Stimulated activated CD8-positive, alpha-beta memory T cell treated with anti-CD3 and anti-CD28 coated beads, Interleukin-2, amount 100 ng/mL, for 1 hour (primary cell): ENCODE results near the gene MLLT10.

Experiments
- DNase-seq, 2 donors: peaks; one replicate each; pipeline ENCODE4 v3.0.0-alpha.2; 2020; ENCODE audit warnings: low read depth in 2 of 2

MLLT10 gene

GRCh38 chr10:21517134-21518031 is 16.6 kb upstream of the MLLT10 start:
- DNase-seq = no peak

DNA sequence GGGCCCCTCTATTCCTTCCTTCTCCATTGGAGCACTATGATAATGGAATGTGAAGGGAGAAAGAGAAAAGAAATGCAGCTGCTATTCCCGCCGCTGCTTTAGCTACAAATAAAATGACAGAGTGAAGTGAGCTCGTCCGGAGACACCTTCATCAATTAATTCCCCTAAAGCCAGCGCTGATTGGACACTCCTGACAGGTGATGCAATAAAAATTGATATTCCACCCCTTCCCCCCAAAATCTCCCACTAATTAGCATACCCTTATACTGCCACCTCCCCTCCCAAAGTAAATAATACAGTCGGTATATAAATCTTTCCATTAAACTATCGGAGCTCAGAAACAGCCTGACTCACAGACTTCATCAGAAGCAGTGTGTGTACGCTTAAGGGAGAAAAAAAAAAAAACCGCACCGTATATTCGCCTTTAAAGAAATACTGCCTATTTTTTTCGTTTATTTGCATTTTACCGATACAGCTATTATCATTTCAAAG is 15.8 kb upstream of the MLLT10 start:
- no peak for DNase-seq

DNA sequence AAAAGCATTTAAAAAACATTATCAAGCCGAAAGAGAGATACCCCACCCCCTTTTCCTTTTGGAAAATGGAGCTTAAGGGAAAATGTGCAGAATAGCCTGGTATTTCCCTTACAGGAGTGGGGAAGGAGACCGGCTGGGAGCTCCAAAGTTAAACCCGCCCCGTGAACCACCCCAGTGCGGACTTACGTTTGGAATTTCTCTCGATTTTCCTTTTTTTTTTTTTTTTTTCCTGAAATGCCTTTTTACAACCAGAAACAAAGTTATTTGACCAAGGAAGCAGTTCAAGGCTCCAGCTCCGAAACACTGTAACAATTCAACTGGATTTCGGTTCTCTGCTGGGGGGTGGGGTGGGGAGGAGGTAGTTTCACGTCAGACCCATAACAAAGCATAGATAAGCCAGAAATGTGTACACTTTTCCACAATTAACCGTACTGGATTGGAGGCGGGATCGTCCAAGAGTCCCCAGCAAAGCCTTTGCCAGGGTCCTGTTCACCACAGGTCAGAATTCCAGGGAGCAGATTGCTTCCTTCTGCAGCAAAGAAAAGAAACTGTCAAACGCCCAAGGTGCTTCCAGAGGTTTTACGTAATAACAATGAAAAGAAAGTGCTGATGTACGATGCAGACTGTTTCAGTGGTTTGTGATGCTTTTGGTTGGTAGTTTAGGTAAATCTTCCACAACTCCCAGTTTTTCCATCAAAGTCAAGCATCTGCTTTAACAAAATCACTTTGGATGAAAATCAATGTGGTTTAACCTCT is 15.2 kb upstream of the MLLT10 start:
- no peak for DNase-seq

- DNase-seq = no peak
Measured at GRCh38 chr10:21519397-21519933, 14.6 kb upstream of the MLLT10 start.

GRCh38 chr10:21519941-21520436 is 14.0 kb upstream of the MLLT10 start:
- DNase-seq = no peak

- no peak for DNase-seq
Measured at GRCh38 chr10:21520509-21520908, 13.5 kb upstream of the MLLT10 start.

DNA sequence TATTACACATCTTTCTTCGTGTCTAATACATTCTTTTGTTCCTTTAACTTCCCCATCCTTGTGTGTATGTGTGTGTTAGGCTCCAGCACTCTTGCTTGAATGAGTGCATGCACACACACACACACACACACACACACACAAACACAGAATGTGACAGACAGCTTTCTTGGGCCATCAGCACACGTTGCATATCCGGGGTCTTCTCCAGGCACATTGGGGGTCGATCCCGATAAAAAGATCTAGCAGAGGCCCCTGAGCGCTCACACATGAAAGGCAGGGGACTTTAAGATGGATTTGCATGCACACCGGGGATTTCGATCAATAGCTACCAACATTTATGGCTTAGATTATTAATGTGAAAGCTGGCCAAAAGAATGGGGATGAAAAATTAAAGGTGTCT is 13.1 kb upstream of the MLLT10 start:
- no peak for DNase-seq

DNA sequence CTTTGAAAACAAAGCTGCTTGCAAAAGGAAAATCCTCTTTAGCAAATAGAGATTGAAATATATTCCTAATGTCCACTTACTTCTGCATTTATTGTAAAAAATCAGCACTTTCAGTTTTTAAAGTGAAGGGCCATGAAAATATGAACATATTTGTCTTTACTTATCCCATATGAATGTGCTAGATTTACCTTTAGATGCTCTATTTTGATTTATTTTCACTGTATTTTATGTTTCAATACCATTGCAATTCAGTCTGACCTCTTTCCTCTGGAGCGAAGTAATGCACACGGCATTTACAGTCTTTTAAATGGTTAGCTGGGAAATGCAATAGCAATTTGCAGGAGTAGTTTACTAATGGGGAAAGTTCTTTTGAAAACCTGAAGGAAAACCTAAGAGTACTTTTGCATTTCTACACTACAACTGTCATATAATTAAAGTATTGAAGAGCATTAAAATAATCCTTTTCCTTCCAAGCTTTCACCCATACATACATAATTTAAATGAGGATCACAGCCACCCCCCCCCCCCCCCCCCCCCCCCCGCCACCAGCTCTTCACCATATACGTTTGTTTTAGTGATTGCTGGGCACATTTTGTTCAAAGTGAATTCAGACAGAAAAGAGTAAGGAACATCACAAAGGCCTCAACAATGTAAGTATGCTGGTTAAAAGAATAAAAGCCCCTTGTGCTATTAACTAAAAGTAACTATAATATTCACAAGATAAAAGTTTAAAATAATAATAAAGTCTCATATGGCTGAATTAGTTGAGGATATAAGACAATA is 12.1 kb upstream of the MLLT10 start:
- DNase-seq = no peak

GRCh38 chr10:21522631-21523406 is 11.2 kb upstream of the MLLT10 start:
- no peak for DNase-seq

- no peak for DNase-seq
Measured at GRCh38 chr10:21523557-21524008, 10.4 kb upstream of the MLLT10 start.

GRCh38 chr10:21524131-21524525 is 9.9 kb upstream of the MLLT10 start:
- no peak for DNase-seq

- no peak for DNase-seq
Measured at GRCh38 chr10:21524526-21525366, 9.3 kb upstream of the MLLT10 start.

- DNase-seq = no peak
Measured at GRCh38 chr10:21525367-21526187, 8.5 kb upstream of the MLLT10 start, which contains the start of gene SKIDA1. TSS of gene SKIDA1 (minus strand) at chr10:21525682. CDS start at chr10:21517822, 7,860 bp downstream.

DNA sequence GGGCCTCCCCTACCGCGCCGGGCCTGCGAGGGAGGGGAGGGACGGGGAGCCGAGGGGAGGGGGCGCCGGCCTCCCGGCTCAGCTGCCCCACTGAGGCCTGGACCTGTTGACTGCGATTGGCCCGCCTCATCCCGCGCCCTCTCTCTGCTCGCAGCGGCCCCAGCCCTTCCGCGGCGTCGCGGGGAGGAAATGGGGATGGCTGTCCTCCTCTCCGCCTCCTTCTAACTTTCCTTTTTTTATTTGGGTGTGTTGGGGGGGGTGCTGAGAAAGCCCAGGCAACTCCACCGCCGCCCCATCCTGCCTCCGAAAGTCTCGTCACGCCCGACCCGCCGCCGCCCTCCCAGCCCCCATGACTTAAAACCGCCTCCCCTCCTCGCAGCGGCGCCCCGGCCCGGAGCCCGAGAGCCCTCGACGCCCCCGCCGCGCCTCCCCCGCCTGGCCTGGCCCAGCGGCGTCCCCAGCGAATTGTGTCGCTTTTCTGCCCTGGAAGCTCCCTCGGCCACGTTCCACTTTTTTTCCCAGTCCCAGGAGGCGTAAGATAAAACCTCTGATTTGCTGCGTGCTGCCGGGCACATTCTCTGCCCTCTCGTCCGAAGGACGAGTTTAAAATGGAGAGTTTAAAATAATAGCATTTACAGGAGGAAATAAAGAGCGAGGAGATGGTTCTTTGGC is 7.7 kb upstream of the MLLT10 start:
- DNase-seq = no peak

DNA sequence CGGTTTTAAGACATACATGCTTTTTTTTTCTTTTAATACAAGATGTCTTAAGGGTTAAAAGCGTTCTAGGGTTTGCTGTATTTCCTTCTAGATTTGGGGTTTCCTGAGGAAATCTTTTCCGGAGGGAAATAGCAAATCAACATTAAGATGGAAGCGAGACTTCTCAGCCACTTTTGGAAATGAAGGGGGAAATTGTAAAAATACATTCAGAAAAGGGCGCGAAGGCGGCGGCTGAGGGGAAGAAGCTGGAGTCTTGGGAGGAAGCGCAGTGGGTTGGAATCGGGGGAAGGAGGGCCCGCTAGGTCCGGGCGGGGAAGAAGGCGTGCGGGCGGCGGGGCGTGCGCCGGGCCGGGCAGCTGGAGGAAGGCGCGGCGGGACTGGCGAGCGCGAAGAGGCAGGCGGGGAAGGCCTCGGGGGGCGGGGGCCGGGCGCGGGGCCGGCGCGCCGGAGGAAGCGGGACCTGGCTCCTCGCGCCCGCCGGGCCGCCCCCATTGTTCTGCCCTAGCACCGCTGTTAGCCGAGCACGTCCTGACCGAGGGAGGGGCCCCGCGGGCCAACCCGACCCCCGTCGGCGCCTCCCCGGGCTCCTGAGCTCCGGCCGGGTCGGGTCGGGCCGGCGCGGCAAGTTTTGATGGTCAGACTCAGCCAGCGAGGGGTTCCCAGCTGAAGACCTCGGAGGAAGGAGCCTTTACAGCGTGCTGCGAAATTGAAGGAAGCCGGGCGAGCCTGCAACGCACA is 7.0 kb upstream of the MLLT10 start:
- DNase-seq = no peak

DNA sequence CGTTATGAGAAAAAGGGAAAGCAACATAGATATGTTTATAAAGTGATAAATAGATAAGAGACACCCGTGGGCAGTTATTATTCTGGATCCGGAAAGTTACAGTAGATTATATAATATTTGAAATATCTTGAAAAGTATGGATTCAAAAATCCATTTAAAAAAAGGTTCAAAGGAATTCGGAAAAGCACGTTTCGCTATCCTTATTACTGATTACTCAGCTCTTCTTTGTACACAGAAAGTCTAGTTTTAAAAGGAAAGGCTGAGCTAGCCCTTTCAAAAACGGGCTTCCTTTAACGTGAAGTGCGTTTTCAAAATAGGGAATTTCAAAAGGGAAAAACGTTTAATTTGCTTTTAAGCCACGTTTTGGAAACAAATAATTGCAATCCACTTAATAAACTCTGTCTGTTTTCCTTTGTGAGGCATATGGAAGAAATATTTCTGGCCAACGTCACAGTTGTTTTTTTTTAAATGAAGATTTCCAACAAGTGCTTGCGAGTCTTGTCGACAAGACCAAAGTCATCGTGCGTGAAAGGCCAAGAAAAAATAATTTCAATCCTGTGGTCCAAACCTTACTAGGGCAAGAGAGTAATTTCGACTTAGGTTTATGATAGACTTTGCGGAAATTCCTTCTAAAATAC is 6.3 kb upstream of the MLLT10 start:
- DNase-seq = no peak
